Stomach (tissue), 9 donors: Measurements from ENCODE around the gene GLYATL1. TPM values are rescaled to one million over a fixed set of nuclear protein-coding genes. Genes with fewer than 3 reads are reported as not detected.

Experiments used
- DNase-seq, 2 donors: peaks; one replicate each; pipeline versions ENCODE4 v3.0.0 to v3.0.0-alpha.2; 2013 to 2019
- H3K27ac ChIP-seq, 5 donors: fragments of 200-600 bp in 4 of 5; sonication (generic) in 4 of 5; one replicate each; pipeline ENCODE4 v1.5.1; 2013 to 2019; ENCODE audit warnings: mild to moderate bottlenecking in 1 of 5, moderate library complexity in 1 of 5
- H3K27me3 ChIP-seq, 3 donors: fragments of 200-600 bp; sonication (generic); one replicate each; pipeline ENCODE4 v1.5.1; 2017 to 2019; ENCODE audit warnings: mixed run types in 1 of 3
- H3K36me3 ChIP-seq, 4 donors: fragments of 200-600 bp; sonication (generic); 1 replicate in 3 of 4; 2 replicates in 1 of 4; pipeline ENCODE4 v1.5.1; 2016 to 2019
- H3K4me1 ChIP-seq, 4 donors: fragments of 200-600 bp; sonication (generic); one replicate each; pipeline ENCODE4 v1.5.1; 2016 to 2019
- H3K4me3 ChIP-seq, 4 donors: fragments of 200-600 bp; sonication (generic) in 3 of 4; one replicate each; pipeline ENCODE4 v1.5.1; 2016 to 2019; ENCODE audit warnings: mild to moderate bottlenecking in 1 of 4
- H3K9me3 ChIP-seq, 4 donors: fragments of 200-600 bp; sonication (generic); one replicate each; pipeline ENCODE4 v1.5.1; 2016 to 2019
- EP300 ChIP-seq: sonication (generic); formaldehyde crosslinking; IDR thresholded peaks from one replicate; pipeline ENCODE4 v1.6.1; 2017; ENCODE audit warnings: antibody characterized with exemption
- POLR2A ChIP-seq, 4 donors: fragments of 450-650 bp; IDR thresholded peaks; one replicate each; pipeline ENCODE4 v1.6.1; 2016; ENCODE audit warnings: antibody characterized with exemption in 4 of 4, control low read depth in 2 of 4, mild to moderate bottlenecking in 1 of 4, moderate library complexity in 1 of 4
- POLR2AphosphoS5 ChIP-seq, 3 donors: sonication (generic); formaldehyde crosslinking; IDR thresholded peaks; one replicate each; pipeline ENCODE4 v1.6.1; 2016; ENCODE audit warnings: antibody characterized with exemption in 3 of 3
- WGBS, 5 donors: extraction: QIAGEN DNeasy Blood & Tissue Kit in 3 of 5; methylation state at CpG; one replicate each; pipeline versions ENCODE4 v1.1.5 to v1.1.7; 2013 to 2018; 5-methylcytosine and 5-hydroxymethylcytosine counted together
- intact Hi-C: fragments of 100-400 bp; cut with DNase I; formaldehyde crosslinking; loops from one replicate; pipeline ENCODE4 v1.15.1; 2023; ENCODE audit warnings: low total_unique reads
- polyA plus RNA-seq, 3 donors: library from polyadenylated mRNA; stranded (reverse); fragments of 200-250 nt; gene quantifications; one replicate each; pipeline ENCODE4 v1.2.3, GENCODE V29; 2013
- total RNA-seq, 5 donors: library from RNA; depleted of rRNA; stranded (reverse); fragments of >200 nt; gene quantifications; one replicate each; pipeline versions ENCODE4 v1.1.0 to v1.2.3, GENCODE V29; 2014 to 2016
- TF ChIP-seq, protein P1 (sequence below), 7 experiments: fragments of 450-650 bp in 4 of 7; fragments of 200-600 bp in 3 of 7; sonication (generic) in 3 of 7; IDR thresholded peaks; one replicate each; pipeline ENCODE4 v1.5.1; 2016 to 2019; ENCODE audit warnings: antibody characterized with exemption in 7 of 7, control low read depth in 2 of 7, mild to moderate bottlenecking in 1 of 7
- donor health status: healthy with polysubstance abuse.
- donor health status: Bipolar disorder and iron deficiency.
- donor health status: healthy.

GLYATL1 gene
- total and polyA plus RNA-seq, 8 donors = 0.73 to 13.4 (median 1.4) TPM; not detected in 3

DNA sequence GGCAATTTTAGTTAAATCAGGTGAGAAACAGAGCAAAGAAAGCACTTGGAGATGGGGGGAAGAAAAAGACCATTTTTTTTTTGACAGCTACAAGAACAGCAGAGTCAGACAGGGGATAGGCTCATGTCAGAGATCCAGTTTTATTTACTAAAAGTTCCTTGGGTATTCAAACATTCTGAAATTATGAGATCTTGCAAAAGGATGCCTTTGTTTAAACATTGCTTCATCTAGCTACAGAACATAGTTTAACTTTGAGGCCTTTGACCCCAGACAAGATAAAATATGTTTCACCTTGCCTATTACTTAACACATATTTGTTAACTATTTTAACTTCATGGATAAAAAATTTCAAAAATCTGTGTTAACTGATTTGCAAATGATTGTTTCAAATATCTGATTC, 6.4 kb downstream of the GLYATL1 start:
- TF ChIP-seq, protein P1, sequence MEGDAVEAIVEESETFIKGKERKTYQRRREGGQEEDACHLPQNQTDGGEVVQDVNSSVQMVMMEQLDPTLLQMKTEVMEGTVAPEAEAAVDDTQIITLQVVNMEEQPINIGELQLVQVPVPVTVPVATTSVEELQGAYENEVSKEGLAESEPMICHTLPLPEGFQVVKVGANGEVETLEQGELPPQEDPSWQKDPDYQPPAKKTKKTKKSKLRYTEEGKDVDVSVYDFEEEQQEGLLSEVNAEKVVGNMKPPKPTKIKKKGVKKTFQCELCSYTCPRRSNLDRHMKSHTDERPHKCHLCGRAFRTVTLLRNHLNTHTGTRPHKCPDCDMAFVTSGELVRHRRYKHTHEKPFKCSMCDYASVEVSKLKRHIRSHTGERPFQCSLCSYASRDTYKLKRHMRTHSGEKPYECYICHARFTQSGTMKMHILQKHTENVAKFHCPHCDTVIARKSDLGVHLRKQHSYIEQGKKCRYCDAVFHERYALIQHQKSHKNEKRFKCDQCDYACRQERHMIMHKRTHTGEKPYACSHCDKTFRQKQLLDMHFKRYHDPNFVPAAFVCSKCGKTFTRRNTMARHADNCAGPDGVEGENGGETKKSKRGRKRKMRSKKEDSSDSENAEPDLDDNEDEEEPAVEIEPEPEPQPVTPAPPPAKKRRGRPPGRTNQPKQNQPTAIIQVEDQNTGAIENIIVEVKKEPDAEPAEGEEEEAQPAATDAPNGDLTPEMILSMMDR (IDR thresholded peaks at IDR 0.05) = no peak
- TF ChIP-seq POLR2AphosphoS5 (IDR thresholded peaks at IDR 0.05) = no peak
- no peak for TF ChIP-seq POLR2A (IDR thresholded peaks at IDR 0.05)
- no peak for TF ChIP-seq EP300
- H3K27ac ChIP-seq = no peak overlapping the region
- H3K4me3 ChIP-seq = no peak overlapping the region
- intact Hi-C loops = no loop called here
- H3K4me1 ChIP-seq = no peaks in the 10 kb centered on the region
- no peaks in the 10 kb centered on the region for H3K27me3 ChIP-seq
- H3K9me3 ChIP-seq = no peaks in the 10 kb centered on the region
- DNase-seq = no peak
- no peaks in the 10 kb centered on the region for H3K36me3 ChIP-seq

GRCh38 chr11:58949184-58949583, 9.9 kb downstream of the GLYATL1 start:
- intact Hi-C loops = no loop called here
- H3K4me1 ChIP-seq = no peaks in the 10 kb centered on the region
- DNase-seq = no peak
- TF ChIP-seq POLR2A (IDR thresholded peaks at IDR 0.05) (no peak), EP300 (no peak), POLR2AphosphoS5 (IDR thresholded peaks at IDR 0.05) (no peak)
- TF ChIP-seq, protein P1 (IDR thresholded peaks at IDR 0.05) = no peak
- no peaks in the 10 kb centered on the region for H3K27me3 ChIP-seq
- no peak overlapping the region for H3K27ac ChIP-seq
- WGBS, 5 donors = 61 to 72% (median 67%) methylated on average over 3 of the region's 3 CpGs
- no peak overlapping the region for H3K4me3 ChIP-seq
- H3K9me3 ChIP-seq = no peaks in the 10 kb centered on the region
- no peaks in the 10 kb centered on the region for H3K36me3 ChIP-seq

DNA sequence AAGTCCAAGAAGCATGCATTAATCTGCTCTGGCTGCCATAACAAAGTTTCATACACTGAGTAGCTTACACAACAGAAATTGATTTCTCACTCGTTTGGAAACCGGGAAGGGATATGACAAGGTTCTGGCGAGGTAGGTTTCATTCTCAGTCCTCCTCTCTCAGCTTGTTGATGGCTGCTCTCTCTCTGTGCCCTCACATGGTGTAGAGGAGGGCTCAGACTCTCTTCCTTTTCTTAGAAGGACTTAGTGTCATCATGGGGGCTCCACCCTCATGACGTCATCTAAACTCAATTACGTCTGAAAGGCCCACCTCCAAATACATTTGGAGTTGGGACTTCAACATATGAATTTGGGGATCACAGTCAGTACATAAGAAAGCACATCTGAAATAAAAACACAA, 18.6 kb downstream of the GLYATL1 start:
- TF ChIP-seq, protein P1 (IDR thresholded peaks at IDR 0.05) = no peak
- TF ChIP-seq EP300 (no peak), POLR2A (IDR thresholded peaks at IDR 0.05) (no peak), POLR2AphosphoS5 (IDR thresholded peaks at IDR 0.05) (no peak)
- Histone ChIP-seq H3K9me3 (no peaks in the 10 kb centered on the region), H3K27ac (no peak overlapping the region), H3K4me1 (peaks cover 0 to under 1% (median 0%) of the 10 kb centered on the region in 4 donors), H3K4me3 (no peak overlapping the region), H3K36me3 (no peaks in the 10 kb centered on the region), H3K27me3 (no peaks in the 10 kb centered on the region)
- 62 to 68% (median 65%) methylated on average over 5 of the region's 5 CpGs for WGBS, 5 donors
- intact Hi-C loops = no loop called here
- DNase-seq = peak in 1 of 2 donors; percentile 4

GRCh38 chr11:58958500-58958899, 19.2 kb downstream of the GLYATL1 start:
- intact Hi-C loops = no loop called here
- peak; percentile 51 to 57 for DNase-seq
- WGBS, 5 donors = 43 to 69% (median 58%) methylated on average over 2 of the region's 2 CpGs
- no peak overlapping the region for H3K4me3 ChIP-seq
- TF ChIP-seq EP300 (no peak), POLR2AphosphoS5 (IDR thresholded peaks at IDR 0.05) (no peak)
- TF ChIP-seq, protein P1 (IDR thresholded peaks at IDR 0.05) = peak in 3 of 7 experiments; percentile 25 to 43 (median 42)
- peaks cover 0 to 2% (median 2%) of the 10 kb centered on the region in 3 donors for H3K27me3 ChIP-seq
- H3K36me3 ChIP-seq = no peaks in the 10 kb centered on the region
- H3K4me1 ChIP-seq = peaks cover 0 to 5% (median 0%) of the 10 kb centered on the region in 4 donors
- H3K27ac ChIP-seq = no peak overlapping the region
- H3K9me3 ChIP-seq = no peaks in the 10 kb centered on the region
